Choroid plexus epithelial cell (primary cell): ENCODE measurements around the gene GPR25.
A peak's percentile ranks its signal among the peaks of the same experiment; 100 is the strongest.

Source experiments
- DNase-seq: peaks from one replicate; pipeline ENCODE4 v3.0.0-alpha.2; 2010; ENCODE audit warnings: low read depth
- H3K4me3 ChIP-seq: 2 replicates; pipeline ENCODE4 v1.5.1; 2011; ENCODE audit warnings: low read depth, mild to moderate bottlenecking, control low read depth, low read length, moderate library complexity
- TF ChIP-seq, protein P1 (sequence below): conservative IDR thresholded peaks from 2 replicates; pipeline ENCODE4 v1.5.1; 2011; ENCODE audit warnings: low read depth, mild to moderate bottlenecking, control low read depth, inconsistent platforms, low read length, moderate library complexity

The GPR25 gene

DNA sequence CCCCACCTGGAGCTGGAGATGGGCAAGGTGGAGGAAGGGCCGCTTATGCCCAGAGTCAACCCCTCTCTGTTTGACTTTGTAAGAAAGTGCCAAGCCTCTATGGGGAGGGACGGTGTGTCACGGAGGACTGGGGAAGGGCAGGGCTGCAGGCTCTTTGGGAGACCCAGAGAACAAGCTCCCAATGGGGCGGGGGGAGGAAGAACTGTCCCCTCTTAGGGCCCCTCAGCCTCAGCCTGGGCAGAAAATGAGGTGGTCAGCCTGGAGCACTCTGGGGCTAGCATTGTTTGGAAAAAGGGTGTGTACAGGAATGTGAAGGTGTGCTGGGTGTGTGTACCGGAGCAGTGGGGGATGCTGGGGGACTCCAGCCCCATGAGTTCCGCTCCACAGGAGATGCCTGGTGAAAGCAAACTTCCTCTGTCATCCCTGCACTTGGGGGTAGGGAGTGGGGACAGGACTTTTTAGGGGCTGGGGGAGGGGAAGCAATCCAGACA, 20.7 kb downstream of the GPR25 start:
- no peak for DNase-seq
- TF ChIP-seq, protein P1, sequence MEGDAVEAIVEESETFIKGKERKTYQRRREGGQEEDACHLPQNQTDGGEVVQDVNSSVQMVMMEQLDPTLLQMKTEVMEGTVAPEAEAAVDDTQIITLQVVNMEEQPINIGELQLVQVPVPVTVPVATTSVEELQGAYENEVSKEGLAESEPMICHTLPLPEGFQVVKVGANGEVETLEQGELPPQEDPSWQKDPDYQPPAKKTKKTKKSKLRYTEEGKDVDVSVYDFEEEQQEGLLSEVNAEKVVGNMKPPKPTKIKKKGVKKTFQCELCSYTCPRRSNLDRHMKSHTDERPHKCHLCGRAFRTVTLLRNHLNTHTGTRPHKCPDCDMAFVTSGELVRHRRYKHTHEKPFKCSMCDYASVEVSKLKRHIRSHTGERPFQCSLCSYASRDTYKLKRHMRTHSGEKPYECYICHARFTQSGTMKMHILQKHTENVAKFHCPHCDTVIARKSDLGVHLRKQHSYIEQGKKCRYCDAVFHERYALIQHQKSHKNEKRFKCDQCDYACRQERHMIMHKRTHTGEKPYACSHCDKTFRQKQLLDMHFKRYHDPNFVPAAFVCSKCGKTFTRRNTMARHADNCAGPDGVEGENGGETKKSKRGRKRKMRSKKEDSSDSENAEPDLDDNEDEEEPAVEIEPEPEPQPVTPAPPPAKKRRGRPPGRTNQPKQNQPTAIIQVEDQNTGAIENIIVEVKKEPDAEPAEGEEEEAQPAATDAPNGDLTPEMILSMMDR, result no peak
- H3K4me3 ChIP-seq, result no peak overlapping the region

DNA sequence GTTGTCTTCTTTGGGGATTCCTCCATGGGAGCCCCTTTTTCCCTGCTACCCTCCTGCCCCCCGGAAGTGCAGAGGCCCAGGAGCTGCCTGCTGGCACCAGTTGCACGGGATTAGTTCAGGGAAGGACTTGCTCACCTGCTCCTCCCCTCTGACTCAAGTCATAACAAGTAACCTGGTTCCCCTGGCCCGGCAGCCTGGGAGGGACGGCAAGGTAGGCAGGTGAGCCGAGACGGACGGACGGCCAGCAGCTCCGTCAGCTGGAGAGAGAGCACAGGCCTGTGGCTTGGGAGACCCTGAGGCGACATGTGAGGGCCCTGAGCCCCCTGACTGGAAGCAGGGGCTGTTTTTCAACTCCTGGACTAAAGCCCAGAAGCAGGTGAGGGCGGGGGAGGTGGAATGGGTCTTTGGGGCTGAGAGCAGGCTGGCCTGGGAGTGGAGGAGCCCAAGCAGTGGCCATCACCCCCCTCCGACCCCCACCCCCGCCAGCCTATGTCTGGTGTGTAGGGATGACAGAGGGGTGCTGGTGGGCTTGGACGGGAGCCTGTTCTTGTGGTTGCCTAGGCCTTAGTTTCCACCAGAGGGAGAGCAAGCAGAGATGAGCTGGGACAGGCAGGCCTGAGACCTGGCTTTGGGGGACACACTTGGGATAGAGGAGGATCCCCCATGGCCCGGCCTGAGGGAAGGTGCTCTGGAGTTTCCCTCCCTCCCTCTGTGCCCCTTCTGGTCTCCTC, 22.1 kb downstream of the GPR25 start, which contains the start of gene INAVA:
Gene INAVA, plus strand, starts transcription at position 189 of the 731 bp plus-strand sequence. CDS start 3,501 bp downstream, outside the sequence.
- no peak for DNase-seq
- TF ChIP-seq, protein P1, result no peak
- no peak within 1 kb of the TSS for H3K4me3 ChIP-seq

DNA sequence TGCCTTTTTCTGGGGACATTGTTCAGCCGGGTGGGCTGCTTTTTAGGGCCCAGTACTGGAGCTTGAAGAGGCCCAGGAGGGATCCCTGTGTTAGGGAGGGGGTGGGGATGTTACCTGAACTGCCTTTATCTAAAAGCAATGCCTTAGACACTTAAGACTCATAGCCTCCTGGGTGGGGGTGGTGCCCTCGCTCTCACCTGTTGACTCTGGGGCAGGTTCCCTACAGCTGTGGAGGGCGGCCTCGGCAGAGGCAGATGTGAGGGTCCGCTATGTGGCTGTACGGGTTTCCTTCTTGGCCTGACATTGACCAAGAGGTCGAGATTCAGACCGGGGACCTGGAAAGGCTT, 22.6 kb downstream of the GPR25 start:
- no peak overlapping the region for H3K4me3 ChIP-seq

DNA sequence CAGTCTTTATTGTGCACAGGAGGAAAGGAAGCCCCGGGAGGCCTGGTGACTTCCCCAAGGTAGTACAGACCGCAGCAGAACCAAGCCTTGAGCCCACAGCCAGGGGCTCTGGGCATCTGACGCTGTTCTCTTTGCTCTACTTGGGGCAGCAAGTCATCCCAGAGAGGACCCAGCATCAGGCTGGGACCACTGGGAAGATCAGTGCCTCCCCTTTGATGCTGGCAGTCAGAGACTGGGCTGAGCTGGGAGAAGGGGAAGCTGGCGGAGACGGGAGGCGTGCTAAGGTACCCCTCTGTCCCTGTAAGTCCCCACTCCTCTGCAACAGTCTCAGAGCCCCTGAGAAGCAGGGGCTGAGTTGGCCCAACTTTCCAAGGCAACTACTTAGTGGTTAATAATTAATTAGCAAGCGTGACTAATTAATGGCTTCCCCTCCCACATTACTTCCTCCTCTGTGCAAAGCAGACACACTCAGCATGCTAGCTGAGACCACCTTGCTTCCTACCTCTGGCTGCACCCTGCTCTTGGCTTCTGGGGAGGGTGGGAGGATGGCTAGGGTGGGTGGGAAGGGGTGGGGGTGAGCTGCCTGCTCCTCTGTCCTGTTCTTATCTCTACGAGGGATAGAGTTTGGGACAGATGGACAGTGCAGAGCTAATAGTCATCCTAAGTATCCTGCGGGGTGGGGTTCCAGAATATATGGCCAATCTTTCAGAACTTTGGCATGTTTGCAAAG, 23.2 kb downstream of the GPR25 start:
- TF ChIP-seq, protein P1, result no peak
- H3K4me3 ChIP-seq, result no peak overlapping the region
- no peak for DNase-seq

More for the DNA sequence above, 22.6 kb downstream of the GPR25 start:
- TF ChIP-seq, protein P1, result no peak
- no peak for DNase-seq

DNA sequence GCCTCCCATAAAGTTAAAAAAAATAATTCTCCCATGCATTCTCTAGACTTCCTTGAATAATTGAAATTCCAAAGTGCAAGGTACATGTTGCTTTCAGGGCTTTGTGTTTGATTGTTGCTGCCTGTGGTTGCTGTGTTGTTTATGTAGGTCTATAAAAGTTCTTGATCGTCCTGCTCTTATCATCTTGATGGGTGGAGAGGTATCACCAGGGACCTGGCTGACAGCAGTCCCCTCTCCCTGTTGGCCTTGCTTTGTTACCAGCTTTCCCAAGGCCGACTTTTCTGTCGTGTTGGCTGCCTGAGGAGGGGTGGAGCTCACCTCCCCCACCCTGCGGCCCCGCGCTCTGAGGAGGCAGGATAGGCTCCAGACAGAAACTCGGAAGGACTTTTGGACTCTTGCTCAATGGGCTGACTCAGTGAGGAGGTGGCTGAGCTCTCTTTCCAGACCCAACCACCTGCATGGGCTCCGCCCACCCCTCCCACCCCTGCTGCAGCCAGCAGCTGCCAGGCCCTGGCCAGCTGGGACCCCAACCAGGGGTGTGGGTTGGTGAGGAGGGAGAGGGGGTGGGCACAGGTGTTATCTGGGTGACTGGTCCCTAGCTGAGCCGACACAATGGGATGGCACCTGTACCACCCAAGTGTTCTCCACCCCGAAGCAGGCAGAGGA, 23.9 kb downstream of the GPR25 start:
- peak; percentile 28 for DNase-seq
- H3K4me3 ChIP-seq, result no peak overlapping the region
- TF ChIP-seq, protein P1, result no peak

DNA sequence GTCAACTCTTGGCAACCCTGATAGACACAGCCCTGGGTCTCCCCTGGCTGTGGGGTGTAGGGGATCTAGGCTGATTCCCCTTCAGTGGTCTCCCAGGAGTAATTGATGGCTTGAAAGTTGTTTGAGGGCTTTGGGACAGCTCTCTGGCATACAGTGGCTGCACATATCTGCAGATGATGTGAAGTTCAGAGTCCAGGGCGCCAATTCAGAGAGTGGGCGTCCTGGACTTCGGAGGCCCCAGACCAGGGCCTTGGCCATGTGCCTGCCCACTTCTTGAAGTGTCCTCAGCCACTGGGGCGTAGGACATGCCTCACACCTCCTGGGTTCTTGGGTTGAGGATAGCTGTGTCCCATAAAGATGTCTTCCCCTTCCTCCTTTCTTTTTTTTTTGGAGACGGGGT, 24.5 kb downstream of the GPR25 start:
- TF ChIP-seq, protein P1, result no peak
- no peak overlapping the region for H3K4me3 ChIP-seq
- no peak for DNase-seq
